GM21528 (cell line): ENCODE results near the gene CRYBA4.

Source experiments
- ATAC-seq: cut with Tn5 transposase; IDR thresholded peaks from one replicate; pipeline ENCODE4 v1.9.1; 2021; ENCODE audit warnings: mild to moderate bottlenecking, moderate library complexity; ENCODE audit not compliant: unreplicated experiment, low FRiP score

CRYBA4 gene

GRCh38 chr22:26620197-26620596 is 1.6 kb upstream of the CRYBA4 start:
- no peak for ATAC-seq

GRCh38 chr22:26623984-26624383 is 2.2 kb downstream of the CRYBA4 start:
- ATAC-seq = no peak

- ATAC-seq = no peak
These were observed 3.0 kb downstream of the CRYBA4 start for GRCh38 chr22:26624803-26625202.

- ATAC-seq = no peak
These were observed 8.4 kb downstream of the CRYBA4 start for GRCh38 chr22:26629988-26630761.

GRCh38 chr22:26631282-26631681 is 9.5 kb downstream of the CRYBA4 start:
- ATAC-seq = no peak

GRCh38 chr22:26632422-26633155 is 10.8 kb downstream of the CRYBA4 start:
- no peak for ATAC-seq

GRCh38 chr22:26634189-26634588 is 12.4 kb downstream of the CRYBA4 start:
- no peak for ATAC-seq

GRCh38 chr22:26635117-26635516 is 13.4 kb downstream of the CRYBA4 start:
- no peak for ATAC-seq

- ATAC-seq = no peak
These were observed 14.5 kb downstream of the CRYBA4 start for GRCh38 chr22:26636296-26636695.

- ATAC-seq = no peak
These were observed 21.0 kb downstream of the CRYBA4 start for GRCh38 chr22:26642465-26643417.

GRCh38 chr22:26643418-26644100 is 21.8 kb downstream of the CRYBA4 start:
- ATAC-seq = no peak

- ATAC-seq = no peak
These were observed 24.4 kb downstream of the CRYBA4 start for GRCh38 chr22:26646158-26646557.

- ATAC-seq = no peak
These were observed 26.3 kb downstream of the CRYBA4 start for GRCh38 chr22:26648011-26648497.

GRCh38 chr22:26648528-26649388 is 27.0 kb downstream of the CRYBA4 start:
- ATAC-seq = no peak

- ATAC-seq = no peak
These were observed 29.1 kb downstream of the CRYBA4 start for GRCh38 chr22:26650722-26651421.

GRCh38 chr22:26651815-26652214 is 30.1 kb downstream of the CRYBA4 start:
- ATAC-seq = no peak

GRCh38 chr22:26656891-26657851 is 35.4 kb downstream of the CRYBA4 start, which contains the start of gene MIAT:
MIAT (plus strand) TSS chr22:26657588.
- no peak for ATAC-seq
